ENCODE measurements around the gene ABI3.

Gene ABI3

GRCh38 chr17:49225554-49226236 is 15.2 kb downstream of the ABI3 start:
- no peak overlapping the region for H3K4me3 ChIP-seq
- no peak for DNase-seq (ENCODE audit: low spot score)
- H3K27ac ChIP-seq, result no peak overlapping the region
- TF ChIP-seq, protein P1, sequence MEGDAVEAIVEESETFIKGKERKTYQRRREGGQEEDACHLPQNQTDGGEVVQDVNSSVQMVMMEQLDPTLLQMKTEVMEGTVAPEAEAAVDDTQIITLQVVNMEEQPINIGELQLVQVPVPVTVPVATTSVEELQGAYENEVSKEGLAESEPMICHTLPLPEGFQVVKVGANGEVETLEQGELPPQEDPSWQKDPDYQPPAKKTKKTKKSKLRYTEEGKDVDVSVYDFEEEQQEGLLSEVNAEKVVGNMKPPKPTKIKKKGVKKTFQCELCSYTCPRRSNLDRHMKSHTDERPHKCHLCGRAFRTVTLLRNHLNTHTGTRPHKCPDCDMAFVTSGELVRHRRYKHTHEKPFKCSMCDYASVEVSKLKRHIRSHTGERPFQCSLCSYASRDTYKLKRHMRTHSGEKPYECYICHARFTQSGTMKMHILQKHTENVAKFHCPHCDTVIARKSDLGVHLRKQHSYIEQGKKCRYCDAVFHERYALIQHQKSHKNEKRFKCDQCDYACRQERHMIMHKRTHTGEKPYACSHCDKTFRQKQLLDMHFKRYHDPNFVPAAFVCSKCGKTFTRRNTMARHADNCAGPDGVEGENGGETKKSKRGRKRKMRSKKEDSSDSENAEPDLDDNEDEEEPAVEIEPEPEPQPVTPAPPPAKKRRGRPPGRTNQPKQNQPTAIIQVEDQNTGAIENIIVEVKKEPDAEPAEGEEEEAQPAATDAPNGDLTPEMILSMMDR (IDR thresholded peaks at IDR 0.05), result no peak

GRCh38 chr17:49226771-49227435 is 16.4 kb downstream of the ABI3 start:
- Histone ChIP-seq H3K4me3 (no peak overlapping the region), H3K27ac (no peak overlapping the region)
- TF ChIP-seq, protein P1 (IDR thresholded peaks at IDR 0.05), result no peak
- no peak for DNase-seq (ENCODE audit: low spot score)

DNA sequence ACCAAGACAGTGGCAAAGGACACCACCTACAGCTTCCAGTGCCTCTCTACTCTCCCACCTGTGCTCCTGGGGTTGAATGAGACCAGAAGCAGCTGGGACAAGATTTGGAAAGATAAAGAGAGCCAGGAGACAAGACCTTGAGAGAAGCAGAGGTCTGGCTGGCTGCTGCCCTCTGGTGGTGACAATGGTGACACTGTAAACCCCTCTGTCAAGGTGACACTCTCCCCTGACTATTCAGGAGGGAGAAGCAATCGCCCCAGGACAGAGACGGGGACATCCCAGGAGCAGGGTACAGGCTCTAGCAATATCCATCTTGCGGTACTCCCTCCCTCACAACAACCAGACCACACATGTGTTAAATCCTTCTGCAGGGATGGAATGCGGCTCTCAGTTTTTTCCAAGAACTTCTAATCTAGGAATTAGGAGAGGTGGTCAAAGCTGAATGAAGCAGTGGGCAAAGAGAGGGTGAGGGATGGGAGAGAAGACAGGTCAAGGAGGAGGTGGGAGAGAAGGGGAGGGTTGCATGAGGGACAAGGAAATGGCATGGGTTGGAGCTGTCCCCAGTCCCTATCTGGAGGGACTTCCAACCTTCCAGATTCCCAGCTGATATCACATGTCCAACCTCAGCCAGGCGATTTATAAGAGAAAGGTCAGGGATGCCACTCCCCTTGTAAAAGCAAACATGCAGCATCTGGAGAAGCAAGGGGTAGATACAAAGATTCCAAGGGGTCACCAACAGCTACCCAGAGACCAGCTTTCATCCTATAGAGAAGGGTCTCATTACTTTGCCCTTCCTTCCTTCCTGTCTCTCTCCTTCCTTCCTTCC is 17.1 kb downstream of the ABI3 start:
- Histone ChIP-seq H3K27ac (no peak overlapping the region), H3K4me3 (no peak overlapping the region)
- TF ChIP-seq, protein P1 (IDR thresholded peaks at IDR 0.05), result peak; percentile 67
- no peak for DNase-seq (ENCODE audit: low spot score)

DNA sequence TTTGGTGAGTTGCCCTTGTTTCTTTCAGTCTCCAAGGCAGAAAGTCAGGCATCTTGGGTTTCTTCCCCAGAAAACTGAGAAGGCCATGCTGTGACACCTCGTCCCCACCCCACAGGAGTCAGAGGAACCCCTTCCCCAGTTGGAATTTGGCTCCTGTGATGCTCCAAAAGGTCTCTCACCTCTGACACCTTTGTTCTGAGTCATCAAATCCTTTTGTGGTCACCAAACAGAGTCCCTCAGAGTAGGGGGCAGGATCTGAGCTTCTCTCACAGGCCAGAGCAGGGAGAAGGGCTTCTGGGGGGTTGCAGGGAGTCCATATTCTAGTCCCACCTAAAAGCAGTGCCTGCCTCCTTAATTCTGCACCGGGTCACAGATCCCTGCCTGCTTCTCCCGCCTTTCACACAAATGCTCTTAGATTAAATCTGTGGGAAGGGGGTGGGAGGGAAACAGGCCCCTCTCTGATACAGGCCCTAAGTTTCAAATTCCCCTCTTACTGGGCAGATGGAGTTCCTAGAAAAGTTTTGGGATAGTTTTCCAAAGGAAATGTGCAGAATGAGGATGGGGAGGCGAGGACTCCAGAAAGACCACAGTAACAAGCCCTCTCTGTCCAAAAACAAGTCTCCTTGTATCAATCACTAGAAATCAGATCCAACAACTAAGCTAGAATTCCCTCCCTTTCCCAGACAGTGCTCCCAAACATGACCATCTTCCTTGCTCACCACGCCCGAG is 18.7 kb downstream of the ABI3 start:
- Histone ChIP-seq H3K27ac (no peak overlapping the region), H3K4me3 (peak overlapping the region; percentile 74)
- DNase-seq (ENCODE audit: low spot score), result no peak
- TF ChIP-seq, protein P1 (IDR thresholded peaks at IDR 0.05), result no peak

DNA sequence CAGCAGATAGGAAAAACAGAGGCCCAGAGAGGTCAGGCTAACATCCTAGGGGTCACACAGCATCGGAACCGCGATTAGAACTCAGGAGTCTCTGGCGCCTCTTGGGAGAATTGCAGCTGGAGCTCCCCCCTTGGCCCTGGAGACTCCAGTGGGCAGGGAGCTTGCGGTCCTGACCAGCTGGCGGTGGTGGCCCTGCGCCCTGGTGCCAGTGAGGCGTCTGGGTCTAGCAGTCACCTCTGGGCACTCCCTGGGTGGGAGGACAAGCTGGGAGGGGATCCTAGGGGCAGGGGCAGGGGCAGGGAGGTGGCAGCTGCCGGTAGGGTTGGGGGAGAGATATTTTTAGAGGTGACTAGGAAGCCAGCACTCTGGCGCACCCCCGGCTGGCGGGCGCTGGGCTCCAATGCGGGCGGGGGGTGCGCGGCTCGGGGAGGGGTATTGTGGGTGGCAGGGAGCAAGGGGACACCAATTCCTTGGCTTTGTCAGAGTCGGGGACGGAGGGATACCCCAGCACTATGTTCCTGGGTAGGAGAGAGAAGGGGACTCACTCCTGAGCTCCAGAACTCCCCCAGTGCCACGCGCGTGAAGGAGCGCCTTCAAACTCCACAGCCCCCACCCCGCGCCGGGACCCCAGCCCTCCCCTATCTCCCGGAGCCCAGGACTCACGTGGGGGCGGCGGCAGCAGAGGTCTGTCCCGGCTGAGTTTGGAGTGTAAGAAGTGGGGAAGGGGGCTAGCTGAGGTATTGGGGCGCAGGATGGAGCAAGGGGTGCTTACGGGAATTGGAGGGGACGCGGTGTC is 19.5 kb downstream of the ABI3 start:
- Histone ChIP-seq H3K4me3 (peak overlapping the region; percentile 74), H3K27ac (no peak overlapping the region)
- TF ChIP-seq, protein P1 (IDR thresholded peaks at IDR 0.05), result no peak
- no peak for DNase-seq (ENCODE audit: low spot score)
